ENCODE data around the gene GSS.

GSS gene

GRCh38 chr20:34948030-34948429 lies 7.6 kb downstream of the GSS start:
- Histone ChIP-seq H3K4me2 (ENCODE audit: low read length) (no peak overlapping the region), H3K27ac (no peak overlapping the region), H3K4me1 (no peaks in the 10 kb centered on the region), H2AFZ (no peak overlapping the region), H3K79me2 (no peaks in the 10 kb centered on the region), H3K36me3 (ENCODE audit: control insufficient read depth, insufficient read depth, low read length) (no peaks in the 10 kb centered on the region), H3K27me3 (ENCODE audit: control insufficient read depth, insufficient read depth, low read length) (no peaks in the 10 kb centered on the region), H3K4me3 (ENCODE audit: low read depth, low read length) (no peak overlapping the region), H3K9me3 (ENCODE audit: control insufficient read depth, low read length) (no peaks in the 10 kb centered on the region), H3K9ac (no peak overlapping the region)
- TF ChIP-seq CTCF (IDR thresholded peaks at IDR 0.05): no peak

- Histone ChIP-seq H3K36me3 (ENCODE audit: control insufficient read depth, insufficient read depth, low read length) (no peaks in the 10 kb centered on the region), H3K4me2 (ENCODE audit: low read length) (no peak overlapping the region), H3K27me3 (ENCODE audit: control insufficient read depth, insufficient read depth, low read length) (no peaks in the 10 kb centered on the region), H3K4me1 (no peaks in the 10 kb centered on the region), H3K9ac (no peak overlapping the region), H3K79me2 (no peaks in the 10 kb centered on the region), H3K9me3 (ENCODE audit: control insufficient read depth, low read length) (no peaks in the 10 kb centered on the region), H3K27ac (no peak overlapping the region), H3K4me3 (ENCODE audit: low read depth, low read length) (no peak overlapping the region), H2AFZ (no peak overlapping the region)
- TF ChIP-seq CTCF (IDR thresholded peaks at IDR 0.05): no peak
These were observed 8.3 kb downstream of the GSS start for GRCh38 chr20:34947336-34947735.

GRCh38 chr20:34946661-34947060 lies 8.9 kb downstream of the GSS start:
- Histone ChIP-seq H3K4me2 (ENCODE audit: low read length) (no peak overlapping the region), H3K36me3 (ENCODE audit: control insufficient read depth, insufficient read depth, low read length) (no peaks in the 10 kb centered on the region), H3K27ac (no peak overlapping the region), H3K4me1 (no peaks in the 10 kb centered on the region), H3K9ac (no peak overlapping the region), H2AFZ (no peak overlapping the region), H3K9me3 (ENCODE audit: control insufficient read depth, low read length) (no peaks in the 10 kb centered on the region), H3K27me3 (ENCODE audit: control insufficient read depth, insufficient read depth, low read length) (no peaks in the 10 kb centered on the region), H3K79me2 (no peaks in the 10 kb centered on the region), H3K4me3 (ENCODE audit: low read depth, low read length) (no peak overlapping the region)
- TF ChIP-seq CTCF (IDR thresholded peaks at IDR 0.05): no peak

- H3K9me3 ChIP-seq (ENCODE audit: control insufficient read depth, low read length): no peaks in the 10 kb centered on the region
- H2AFZ ChIP-seq: no peak overlapping the region
- H3K27me3 ChIP-seq (ENCODE audit: control insufficient read depth, insufficient read depth, low read length): no peaks in the 10 kb centered on the region
- no peak overlapping the region for H3K4me2 ChIP-seq (ENCODE audit: low read length)
- H3K4me3 ChIP-seq (ENCODE audit: low read depth, low read length): no peak overlapping the region
- H3K27ac ChIP-seq: no peak overlapping the region
- H3K4me1 ChIP-seq: no peaks in the 10 kb centered on the region
- no peak for TF ChIP-seq CTCF (IDR thresholded peaks at IDR 0.05)
- no peaks in the 10 kb centered on the region for H3K79me2 ChIP-seq
- H3K9ac ChIP-seq: no peak overlapping the region
- no peaks in the 10 kb centered on the region for H3K36me3 ChIP-seq (ENCODE audit: control insufficient read depth, insufficient read depth, low read length)
These were observed 10.1 kb downstream of the GSS start for GRCh38 chr20:34945315-34946077.
